Osteoblast (primary cell): ENCODE results near the gene DYRK3. TPM values are rescaled to one million over a fixed set of nuclear protein-coding genes. Genes with fewer than 3 reads are reported as not detected.

Source experiments
- DNase-seq: peaks from one replicate; pipeline ENCODE4 v3.0.0; 2011; ENCODE audit warnings: low spot score, mixed read lengths; ENCODE audit not compliant: insufficient read length; ENCODE audit errors: missing footprints
- H2AFZ ChIP-seq: 2 replicates; pipeline ENCODE4 v1.6.0; 2011; ENCODE audit warnings: mild to moderate bottlenecking, low read length
- H3K27ac ChIP-seq: 2 replicates; pipeline ENCODE4 v1.5.1; 2011; ENCODE audit warnings: mild to moderate bottlenecking, low read depth, low read length, moderate library complexity
- H3K27me3 ChIP-seq: 2 replicates; pipeline ENCODE4 v1.6.0; 2012; ENCODE audit warnings: mild to moderate bottlenecking, control low read depth, inconsistent platforms, low read length, moderate library complexity; ENCODE audit not compliant: insufficient read depth
- H3K36me3 ChIP-seq: 2 replicates; pipeline ENCODE4 v1.5.1; 2011; ENCODE audit warnings: mild to moderate bottlenecking, low read length, control low read depth, moderate library complexity; ENCODE audit not compliant: insufficient read depth
- H3K4me1 ChIP-seq: 2 replicates; pipeline ENCODE4 v1.5.1; 2011; ENCODE audit warnings: mild to moderate bottlenecking, low read length, control low read depth, moderate library complexity; ENCODE audit not compliant: insufficient read depth
- H3K4me2 ChIP-seq: 2 replicates; pipeline ENCODE4 v1.6.0; 2011; ENCODE audit warnings: mild to moderate bottlenecking, low read length; ENCODE audit not compliant: insufficient read depth
- H3K4me3 ChIP-seq: fragments of 200-600 bp; sonication (generic); 3 replicates; pipeline ENCODE4 v1.5.1; 2012; ENCODE audit warnings: mild to moderate bottlenecking, low read length, inconsistent platforms; ENCODE audit not compliant: insufficient read depth
- H3K79me2 ChIP-seq: 2 replicates; pipeline ENCODE4 v1.6.0; 2012; ENCODE audit warnings: mild to moderate bottlenecking, low read length, control low read depth, inconsistent platforms; ENCODE audit not compliant: insufficient read depth
- H3K9me3 ChIP-seq: 2 replicates; pipeline ENCODE4 v1.5.1; 2011; ENCODE audit warnings: low read depth, low read length, control low read depth
- H4K20me1 ChIP-seq: 2 replicates; pipeline ENCODE4 v1.6.0; 2012; ENCODE audit warnings: mild to moderate bottlenecking, low read length, control low read depth; ENCODE audit not compliant: insufficient read depth
- CTCF ChIP-seq: IDR thresholded peaks from 2 replicates; pipeline ENCODE4 v1.5.1; 2011; ENCODE audit warnings: mild to moderate bottlenecking, low read depth, low read length, moderate library complexity; ENCODE audit errors: extremely low read depth
- total RNA-seq: library from RNA; depleted of rRNA; stranded (reverse); fragments of >200 nt; gene quantifications from 2 replicates; pipeline ENCODE4 v1.2.3, GENCODE V29; 2012

DYRK3 gene
- total RNA-seq, 1 donor = 52.1 TPM

DNA sequence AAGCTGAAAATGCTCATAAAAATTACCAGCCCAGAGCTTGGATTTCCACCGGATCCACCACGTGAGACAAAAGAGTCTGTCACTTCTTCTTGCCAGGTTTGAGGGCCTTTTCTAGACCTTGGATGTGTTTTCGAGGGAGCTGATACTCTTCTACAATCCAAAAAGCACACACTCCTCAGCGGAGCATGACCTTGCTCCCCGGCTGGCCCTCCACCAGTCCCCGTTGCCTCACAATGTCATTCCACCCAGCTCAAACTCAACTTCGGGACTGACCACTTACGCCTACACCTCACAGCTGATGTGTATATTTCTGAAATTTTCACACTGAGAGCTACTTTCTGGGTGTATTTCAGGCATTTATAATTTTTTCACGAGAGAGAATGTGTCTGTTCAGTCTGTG is 43.6 kb upstream of the DYRK3 start:
- Histone ChIP-seq H3K4me3 (no peak overlapping the region), H2AFZ (no peak overlapping the region), H3K4me1 (peaks cover 41% of the 10 kb centered on the region), H3K27ac (no peak overlapping the region), H4K20me1 (no peaks in the 10 kb centered on the region), H3K27me3 (no peaks in the 10 kb centered on the region), H3K79me2 (no peaks in the 10 kb centered on the region), H3K9me3 (no peaks in the 10 kb centered on the region), H3K4me2 (no peak overlapping the region), H3K36me3 (peaks cover 37% of the 10 kb centered on the region)
- no peak for TF ChIP-seq CTCF
- no peak for DNase-seq

DNA sequence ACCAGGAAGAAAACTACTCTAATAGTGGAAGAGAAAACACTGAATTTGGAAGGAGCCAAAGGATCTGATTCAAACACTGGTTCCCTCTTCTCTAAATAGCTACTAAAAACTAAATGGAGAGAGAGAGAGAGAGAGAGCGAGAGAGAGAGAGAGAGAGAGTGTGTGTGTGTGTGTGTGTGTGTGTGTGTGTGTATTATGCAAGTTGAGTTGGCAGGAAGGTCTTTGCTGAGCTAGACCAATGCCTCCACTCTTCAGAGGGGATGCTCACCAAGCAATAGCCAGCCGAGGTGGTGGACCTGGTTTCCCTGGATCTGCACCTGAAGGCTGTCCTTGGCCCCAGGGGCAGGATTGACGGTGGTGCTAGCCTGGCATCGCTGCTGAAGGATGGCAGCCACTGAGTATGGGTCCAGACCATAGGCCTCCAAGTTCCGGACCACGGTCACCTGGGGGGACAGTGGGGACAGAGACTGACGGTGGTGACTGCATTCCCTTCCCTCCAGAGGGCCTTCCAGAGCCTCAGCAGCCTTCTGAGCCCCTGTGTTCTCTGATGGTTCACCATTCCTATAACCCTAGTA is 41.9 kb upstream of the DYRK3 start:
- Histone ChIP-seq H3K4me3 (no peak overlapping the region), H3K4me1 (peaks cover 29% of the 10 kb centered on the region), H4K20me1 (no peaks in the 10 kb centered on the region), H3K79me2 (no peaks in the 10 kb centered on the region), H3K36me3 (peaks cover 44% of the 10 kb centered on the region), H3K27ac (no peak overlapping the region), H3K27me3 (no peaks in the 10 kb centered on the region), H3K4me2 (no peak overlapping the region), H2AFZ (no peak overlapping the region), H3K9me3 (no peaks in the 10 kb centered on the region)
- DNase-seq = no peak
- TF ChIP-seq CTCF = no peak

DNA sequence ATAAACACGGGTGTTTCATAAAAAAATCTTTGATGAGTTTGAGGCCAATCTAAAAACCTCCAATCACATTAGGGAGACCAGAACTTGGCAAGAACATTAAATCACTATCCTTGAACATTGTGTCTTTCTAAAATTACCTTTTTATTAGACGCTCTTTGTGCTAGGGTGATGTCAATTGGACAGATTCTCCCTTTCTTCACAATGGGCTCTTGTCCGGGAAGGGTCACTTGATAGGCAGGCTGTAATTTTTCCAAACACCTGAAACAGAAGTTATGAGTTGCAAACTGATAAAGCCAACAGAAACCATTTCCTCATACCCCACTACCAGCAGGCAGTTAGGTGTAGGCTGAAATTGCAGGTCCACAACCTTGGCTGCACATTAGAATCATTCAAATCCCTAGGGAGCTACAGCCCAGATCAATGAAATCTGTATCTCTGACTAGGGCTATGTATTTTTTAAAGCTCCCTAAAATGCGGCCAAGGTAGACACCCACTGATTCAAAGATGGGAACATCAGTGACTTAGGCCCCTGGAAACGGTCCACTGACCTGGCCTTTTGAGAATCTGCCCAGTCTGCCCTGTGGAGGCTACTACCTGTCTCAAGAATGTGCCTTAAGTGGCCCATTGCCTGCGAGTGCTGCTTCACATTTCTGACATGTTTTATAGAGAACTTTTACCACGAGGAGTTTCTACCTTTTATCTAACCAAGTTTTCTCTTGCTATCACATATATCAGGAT is 39.6 kb upstream of the DYRK3 start:
- H3K27me3 ChIP-seq = no peaks in the 10 kb centered on the region
- no peak overlapping the region for H2AFZ ChIP-seq
- DNase-seq = no peak
- H3K4me1 ChIP-seq = peaks cover 11% of the 10 kb centered on the region
- peaks cover 64% of the 10 kb centered on the region for H3K36me3 ChIP-seq
- H3K4me2 ChIP-seq = no peak overlapping the region
- no peaks in the 10 kb centered on the region for H3K79me2 ChIP-seq
- H4K20me1 ChIP-seq = no peaks in the 10 kb centered on the region
- no peak overlapping the region for H3K4me3 ChIP-seq
- H3K27ac ChIP-seq = no peak overlapping the region
- no peak for TF ChIP-seq CTCF
- no peaks in the 10 kb centered on the region for H3K9me3 ChIP-seq

DNA sequence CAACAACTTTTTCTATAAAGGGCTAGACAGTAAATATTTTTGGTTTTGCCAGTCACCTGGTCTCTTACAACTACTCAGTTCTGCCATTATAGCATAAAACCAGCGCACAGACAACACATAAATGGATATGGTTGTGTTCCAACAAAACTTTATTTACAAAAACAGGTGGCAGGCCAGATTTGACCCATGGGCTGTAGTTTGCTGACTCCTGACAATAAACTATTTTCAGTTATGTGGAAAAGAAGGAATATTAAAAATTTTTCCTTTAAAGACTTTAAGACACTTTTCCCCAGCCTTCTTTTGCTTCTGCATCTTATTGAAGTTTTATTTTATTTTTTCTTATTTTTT is 39.0 kb upstream of the DYRK3 start:
- no peaks in the 10 kb centered on the region for H4K20me1 ChIP-seq
- DNase-seq = no peak
- H3K36me3 ChIP-seq = peaks cover 58% of the 10 kb centered on the region
- H3K4me2 ChIP-seq = no peak overlapping the region
- no peaks in the 10 kb centered on the region for H3K79me2 ChIP-seq
- no peaks in the 10 kb centered on the region for H3K27me3 ChIP-seq
- no peaks in the 10 kb centered on the region for H3K9me3 ChIP-seq
- H2AFZ ChIP-seq = no peak overlapping the region
- H3K27ac ChIP-seq = no peak overlapping the region
- TF ChIP-seq CTCF = no peak
- H3K4me1 ChIP-seq = peaks cover 5% of the 10 kb centered on the region
- H3K4me3 ChIP-seq = no peak overlapping the region
